HEK293 (cell line): ENCODE results near the gene PRRT2.

ENCODE experiments used
- CTCF ChIA-PET: fragments of 350-600 bp; formaldehyde crosslinking; extraction: SDS; loops from one replicate; lab custom pipeline; 2021; ENCODE audit warnings: antibody characterized with exemption; lab: Yijun Ruan, JAX
- POLR2A ChIA-PET: fragments of 300-600 bp; formaldehyde crosslinking; extraction: SDS; loops from one replicate; lab custom pipeline; 2020; ENCODE audit warnings: antibody characterized with exemption, inconsistent platforms; lab: Yijun Ruan, JAX
- H3K27ac ChIP-seq: fragments of 200-500 bp; sonication (Bioruptor generic); 2 replicates; pipeline ENCODE4 v1.5.1; 2014; ENCODE audit warnings: low read depth, low read length, control low read depth, inconsistent platforms; ENCODE audit errors: extremely low read depth
- H3K36me3 ChIP-seq, 2 experiments: fragments of 200-500 bp in 1 of 2; sonication (Bioruptor generic) in 1 of 2; 1 replicate in 1 of 2; 2 replicates in 1 of 2; pipeline ENCODE4 v1.5.1; 2014 to 2017; ENCODE audit warnings: inconsistent platforms in 2 of 2, low read length in 2 of 2; ENCODE audit not compliant: control insufficient read depth in 2 of 2, insufficient read depth in 1 of 2
- H3K4me1 ChIP-seq: fragments of 200-500 bp; sonication (Bioruptor generic); 2 replicates; pipeline ENCODE4 v1.5.1; 2014; ENCODE audit warnings: mild to moderate bottlenecking, low read length, inconsistent platforms; ENCODE audit not compliant: control insufficient read depth, insufficient read depth
- H3K4me3 ChIP-seq: 2 replicates; pipeline ENCODE4 v1.5.1; 2011; ENCODE audit warnings: low read depth, mild to moderate bottlenecking, control low read depth, low read length, moderate library complexity
- H3K9me3 ChIP-seq: fragments of 200-500 bp; sonication (Bioruptor generic); 2 replicates; pipeline ENCODE4 v1.5.1; 2014; ENCODE audit warnings: low read depth, low read length, inconsistent platforms; ENCODE audit not compliant: control insufficient read depth, insufficient read depth
- HOXD13 ChIP-seq: sonication (generic); formaldehyde crosslinking; IDR thresholded peaks from 2 replicates; pipeline ENCODE4 v1.8.0; 2022; ENCODE audit warnings: missing genetic modification reagents, borderline replicate concordance
- KLF17 ChIP-seq: fragments of 450-650 bp; formaldehyde crosslinking; IDR thresholded peaks from 2 replicates; pipeline ENCODE4 v1.5.1; 2016; ENCODE audit warnings: missing biosample characterization, missing genetic modification characterization
- OVOL3 ChIP-seq: fragments of 450-650 bp; formaldehyde crosslinking; IDR thresholded peaks from 2 replicates; pipeline ENCODE4 v1.5.1; 2016; ENCODE audit warnings: missing biosample characterization, missing genetic modification characterization
- REST ChIP-seq: fragments of 450-650 bp; formaldehyde crosslinking; IDR thresholded peaks from 2 replicates; pipeline ENCODE4 v1.5.1; 2016; ENCODE audit warnings: missing biosample characterization, missing genetic modification characterization
- SALL2 ChIP-seq: fragments of 450-650 bp; formaldehyde crosslinking; IDR thresholded peaks from 2 replicates; pipeline ENCODE4 v1.5.0; 2017; ENCODE audit warnings: missing biosample characterization, mild to moderate bottlenecking, missing genetic modification characterization, borderline replicate concordance
- SP3 ChIP-seq: fragments of 450-650 bp; formaldehyde crosslinking; IDR thresholded peaks from 2 replicates; pipeline ENCODE4 v1.5.1; 2016; ENCODE audit warnings: missing biosample characterization, missing genetic modification characterization
- ZBTB21 ChIP-seq: fragments of 450-650 bp; formaldehyde crosslinking; IDR thresholded peaks from 2 replicates; pipeline ENCODE4 v1.5.1; 2017; ENCODE audit warnings: missing biosample characterization, missing genetic modification characterization
- ZNF184 ChIP-seq: fragments of 450-650 bp; IDR thresholded peaks from 2 replicates; pipeline ENCODE4 v1.5.1; 2018; ENCODE audit warnings: missing biosample characterization, mild to moderate bottlenecking, missing genetic modification characterization
- ZNF2 ChIP-seq: fragments of 450-650 bp; formaldehyde crosslinking; IDR thresholded peaks from 2 replicates; pipeline ENCODE4 v1.5.1; 2016; ENCODE audit warnings: missing biosample characterization, missing genetic modification characterization
- ZNF24 ChIP-seq: fragments of 450-650 bp; formaldehyde crosslinking; IDR thresholded peaks from 2 replicates; pipeline ENCODE4 v1.5.1; 2016; ENCODE audit warnings: missing biosample characterization, missing genetic modification characterization
- ZNF324 ChIP-seq: fragments of 450-650 bp; formaldehyde crosslinking; IDR thresholded peaks from 2 replicates; pipeline ENCODE4 v1.5.1; 2016; ENCODE audit warnings: missing biosample characterization, missing genetic modification characterization
- ZNF335 ChIP-seq: fragments of 450-650 bp; formaldehyde crosslinking; conservative IDR thresholded peaks from 2 replicates; pipeline ENCODE4 v1.5.1; 2016; ENCODE audit warnings: missing biosample characterization, missing genetic modification characterization
- ZNF398 ChIP-seq: fragments of 450-650 bp; formaldehyde crosslinking; IDR thresholded peaks from 2 replicates; pipeline ENCODE4 v1.5.1; 2017; ENCODE audit warnings: missing biosample characterization, missing genetic modification characterization
- ZNF513 ChIP-seq: fragments of 450-650 bp; IDR thresholded peaks from 2 replicates; pipeline ENCODE4 v1.5.1; 2018; ENCODE audit warnings: missing biosample characterization, missing genetic modification characterization
- ZNF561 ChIP-seq: fragments of 450-650 bp; IDR thresholded peaks from 2 replicates; pipeline ENCODE4 v1.5.1; 2018; ENCODE audit warnings: missing biosample characterization, missing genetic modification characterization, borderline replicate concordance
- ZNF626 ChIP-seq: fragments of 450-650 bp; sonication (Bioruptor Pico); formaldehyde crosslinking; IDR thresholded peaks from 2 replicates; pipeline ENCODE4 v1.5.1; 2018; ENCODE audit warnings: missing biosample characterization, missing genetic modification characterization, inconsistent platforms
- ZNF639 ChIP-seq: fragments of 450-650 bp; formaldehyde crosslinking; IDR thresholded peaks from 2 replicates; pipeline ENCODE4 v1.5.1; 2016; ENCODE audit warnings: missing biosample characterization, missing genetic modification characterization
- ZNF76 ChIP-seq: fragments of 450-650 bp; formaldehyde crosslinking; IDR thresholded peaks from 2 replicates; pipeline ENCODE4; 2016; ENCODE audit warnings: low read depth, missing biosample characterization, missing genetic modification characterization, borderline replicate concordance
- ZNF776 ChIP-seq: fragments of 450-650 bp; formaldehyde crosslinking; IDR thresholded peaks from 2 replicates; pipeline ENCODE4 v1.5.0; 2017; ENCODE audit warnings: missing biosample characterization, missing genetic modification characterization, borderline replicate concordance
- ZSCAN16 ChIP-seq: fragments of 450-650 bp; formaldehyde crosslinking; IDR thresholded peaks from 2 replicates; pipeline ENCODE4 v1.5.1; 2016; ENCODE audit warnings: missing biosample characterization, missing genetic modification characterization
- ZXDB ChIP-seq: fragments of 450-650 bp; formaldehyde crosslinking; IDR thresholded peaks from 2 replicates; pipeline ENCODE4 v1.5.1; 2016; ENCODE audit warnings: missing biosample characterization, missing genetic modification characterization

Gene PRRT2

GRCh38 chr16:29790949-29791844, 20.8 kb upstream of the PRRT2 start:
- H3K36me3 ChIP-seq = peaks cover 0 to 18% of the 10 kb centered on the region in 2 experiments; a peak in 1 of 3 replicates
- 0 out of 2 replicates have a peak, but pooled peaks cover 2% of the 10 kb centered on the region for H3K4me1 ChIP-seq
- peak overlapping the region; percentile 93 for H3K4me3 ChIP-seq
- POLR2A ChIA-PET = interaction anchor here (0.8 to 2.7 kb wide), 14 partner anchors 9 to 182 kb away, joined by 3 to 31 read pairs (median 4); partner anchors contain the start of genes MAZ, PAGR1, PRRT2 and TAOK2
- CTCF ChIA-PET = interaction anchor here (0.6 to 3.5 kb wide), 8 partner anchors 12 to 745 kb away, joined by 3 to 28 read pairs (median 5); partner anchors contain the start of gene ZG16
- TF ChIP-seq ZNF398 (peak; percentile 16; the same call in 1 of the 2 replicates), ZNF561 (no peak), ZBTB21 (no peak), SALL2 (no peak), ZNF776 (tag by site-specific recombination) (no peak), KLF17 (tag by site-specific recombination) (peak; percentile 8; the same call in 1 of the 2 replicates), ZNF335 (tag by site-specific recombination) (peak; percentile 70), ZNF626 (tag by site-specific recombination) (no peak), ZNF184 (tag by site-specific recombination) (no peak), HOXD13 (CRISPR knock-in tag) (peak; percentile 46; the same call in 1 of the 2 replicates), ZNF324 (0 out of 2 replicates have a peak, but pooled peaks have one; percentile 9), REST (0 out of 2 replicates have a peak, but pooled peaks have one; percentile 13), ZNF513 (tag by site-specific recombination) (peak; percentile 49; the same call in 1 of the 2 replicates), ZNF24 (peak; percentile 66), ZSCAN16 (tag by site-specific recombination) (0 out of 2 replicates have a peak, but pooled peaks have one; percentile 27), ZNF2 (tag by site-specific recombination) (no peak), ZNF639 (tag by site-specific recombination) (0 out of 2 replicates have a peak, but pooled peaks have one; percentile 3), ZNF76 (tag by site-specific recombination) (0 out of 2 replicates have a peak, but pooled peaks have one; percentile 3), SP3 (tag by site-specific recombination) (peak; percentile 65; the same call in 1 of the 2 replicates), ZXDB (tag by site-specific recombination) (peak; percentile 36; the same call in 1 of the 2 replicates), OVOL3 (tag by site-specific recombination) (no peak)
- H3K27ac ChIP-seq = peak overlapping the region; percentile 90
- no peaks in the 10 kb centered on the region for H3K9me3 ChIP-seq
